Lower leg skin (tissue), 3 donors: ENCODE results near the gene MAD1L1.

Experiments
- CTCF ChIP-seq, 3 donors: fragments of 450-650 bp; IDR thresholded peaks; one replicate each; pipeline ENCODE4 v1.5.1; 2016; ENCODE audit warnings: antibody characterized with exemption in 3 of 3, mild to moderate bottlenecking in 3 of 3, moderate library complexity in 2 of 3
- POLR2A ChIP-seq, 2 donors: fragments of 450-650 bp; IDR thresholded peaks; one replicate each; pipeline ENCODE4 v1.6.1; 2016 to 2017; ENCODE audit warnings: antibody characterized with exemption in 2 of 2, mild to moderate bottlenecking in 1 of 2, moderate library complexity in 1 of 2

- TF ChIP-seq CTCF (IDR thresholded peaks at IDR 0.05), result no peak
- no peak for TF ChIP-seq POLR2A (IDR thresholded peaks at IDR 0.05)
Measured at GRCh38 chr7:2134740-2135139, 98.0 kb downstream of the MAD1L1 start.
